GM18507 (cell line): Measurements from ENCODE around the gene CREB3L2.
"Not testable (repeated sequence)": the region's sequence is repeated elsewhere in the genome, so short reads cannot be mapped to it uniquely, and the experiment has no call there.

ENCODE experiments used
- DNase-seq: peaks from one replicate; pipeline ENCODE4 v3.0.0; 2011; ENCODE audit warnings: low read depth; ENCODE audit not compliant: insufficient read length; ENCODE audit errors: extremely low spot score
- FAIRE-seq: peaks from 2 replicates; lab custom pipeline; 2011; peaks lifted over from hg19 to GRCh38; lab: Jason Lieb, UNC

Gene CREB3L2

DNA sequence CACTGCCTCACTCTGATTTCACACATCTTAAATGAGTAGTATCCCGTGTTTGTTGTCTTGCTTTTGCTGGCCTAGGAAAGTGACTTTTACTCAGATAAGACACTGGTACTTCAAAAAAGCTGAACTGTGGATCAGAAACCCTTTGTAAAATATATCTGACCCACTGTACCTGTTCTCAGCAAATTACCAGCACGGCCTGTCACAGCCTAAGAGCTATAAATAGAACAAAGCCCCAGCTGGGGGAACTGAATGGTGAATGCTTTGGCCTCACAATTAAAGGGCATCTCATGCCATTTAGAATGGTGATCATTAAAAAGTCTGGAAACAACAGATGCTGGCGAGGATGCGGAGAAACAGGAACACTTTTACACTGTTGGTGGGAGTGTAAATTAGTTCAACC, 76.1 kb downstream of the CREB3L2 start:
- FAIRE-seq (no peak), DNase-seq (no peak)

DNA sequence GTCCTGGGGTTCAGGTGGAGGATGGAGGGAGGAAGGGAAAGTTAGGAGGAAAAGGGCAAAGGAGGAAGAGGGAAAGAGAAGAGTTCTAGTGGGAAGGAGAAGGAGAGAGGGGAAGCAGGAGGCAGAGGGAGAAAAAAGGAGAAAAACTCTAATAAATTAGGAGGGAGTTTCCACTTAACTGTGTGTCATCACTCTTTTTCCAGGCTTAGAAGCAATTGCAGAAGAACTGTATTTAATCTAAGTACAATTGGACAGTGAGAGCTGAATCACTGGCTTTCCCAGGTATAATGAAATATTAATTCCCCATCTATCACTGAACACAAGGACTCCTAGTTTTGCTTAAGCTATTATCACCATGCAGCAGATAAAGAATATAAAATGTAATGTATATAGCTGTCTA, 76.8 kb downstream of the CREB3L2 start:
- FAIRE-seq (no peak), DNase-seq (no peak)

DNA sequence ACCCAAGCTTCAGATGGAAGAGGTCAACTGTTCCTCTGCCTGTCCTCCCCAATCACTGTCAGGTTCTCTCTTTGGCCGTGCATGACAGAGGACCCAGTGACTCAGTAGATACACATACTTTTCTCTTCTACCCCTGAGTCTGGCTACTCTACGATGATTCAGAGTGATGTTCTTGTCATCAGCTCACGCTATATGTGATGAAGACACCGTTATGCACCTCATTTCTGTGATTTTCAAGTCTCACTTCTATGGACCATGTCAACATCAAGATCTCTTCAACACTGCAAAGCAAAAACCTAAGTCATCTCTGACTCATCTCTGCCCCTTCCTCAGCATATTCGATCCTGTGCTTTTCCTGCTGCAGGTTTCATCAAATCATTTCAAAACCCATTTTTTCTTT, 78.5 kb downstream of the CREB3L2 start:
- DNase-seq (no peak), FAIRE-seq (no peak)

DNA sequence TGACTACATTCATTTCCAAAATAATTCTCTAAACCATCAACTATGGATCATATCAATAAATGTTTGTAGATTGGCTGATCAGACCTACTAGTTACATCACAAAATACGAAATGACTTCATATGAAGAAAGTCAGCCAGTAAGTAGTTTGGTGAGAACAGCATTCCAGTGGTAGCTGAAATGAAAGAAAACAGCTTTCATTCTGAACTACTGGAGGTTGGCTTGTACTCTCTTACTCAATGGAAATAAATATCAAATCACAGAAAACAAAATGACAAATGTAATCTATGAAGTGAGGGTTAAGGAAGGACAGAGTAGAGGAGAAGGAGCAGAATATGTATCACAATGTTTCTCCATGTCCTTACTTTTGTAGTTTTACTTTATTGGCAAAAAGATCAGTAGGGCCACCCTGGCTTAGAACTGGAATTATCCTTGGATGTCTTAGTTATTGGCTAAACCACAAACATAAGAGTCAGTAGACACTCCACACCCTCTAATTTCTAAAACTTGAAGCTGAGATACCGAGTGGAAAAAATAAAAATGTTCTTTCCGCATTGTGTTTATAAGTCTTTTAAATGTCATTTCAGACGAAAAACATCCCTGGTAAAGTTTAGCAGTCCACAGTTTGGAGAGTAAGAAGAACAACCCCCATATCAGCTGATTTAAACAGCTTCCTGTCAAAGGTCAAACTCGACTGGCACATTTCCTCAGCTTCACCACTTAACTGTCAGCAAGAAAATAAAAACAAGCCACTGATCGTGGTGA, 81.1 kb downstream of the CREB3L2 start:
- DNase-seq (no peak), FAIRE-seq (no peak)

DNA sequence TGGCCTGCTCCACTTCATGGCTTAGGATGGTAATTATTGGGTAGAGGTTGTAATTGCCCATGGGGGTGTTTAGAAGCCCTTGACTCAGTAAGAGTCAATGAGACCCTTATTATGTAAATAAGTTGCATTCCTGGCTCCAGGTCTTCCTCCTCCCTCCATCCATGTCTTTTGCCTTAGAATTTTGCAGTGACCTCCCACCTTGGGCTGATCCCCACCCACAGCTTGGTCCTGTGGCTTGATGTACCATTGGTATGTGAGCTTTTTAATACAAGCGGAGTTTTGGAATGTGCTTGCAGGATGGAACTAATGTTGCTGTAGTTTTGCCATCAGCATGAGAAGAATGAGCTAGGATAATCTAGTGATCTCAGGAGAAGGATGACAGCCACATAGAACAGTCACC, 81.9 kb downstream of the CREB3L2 start:
- no peak for FAIRE-seq
- DNase-seq, result no peak

DNA sequence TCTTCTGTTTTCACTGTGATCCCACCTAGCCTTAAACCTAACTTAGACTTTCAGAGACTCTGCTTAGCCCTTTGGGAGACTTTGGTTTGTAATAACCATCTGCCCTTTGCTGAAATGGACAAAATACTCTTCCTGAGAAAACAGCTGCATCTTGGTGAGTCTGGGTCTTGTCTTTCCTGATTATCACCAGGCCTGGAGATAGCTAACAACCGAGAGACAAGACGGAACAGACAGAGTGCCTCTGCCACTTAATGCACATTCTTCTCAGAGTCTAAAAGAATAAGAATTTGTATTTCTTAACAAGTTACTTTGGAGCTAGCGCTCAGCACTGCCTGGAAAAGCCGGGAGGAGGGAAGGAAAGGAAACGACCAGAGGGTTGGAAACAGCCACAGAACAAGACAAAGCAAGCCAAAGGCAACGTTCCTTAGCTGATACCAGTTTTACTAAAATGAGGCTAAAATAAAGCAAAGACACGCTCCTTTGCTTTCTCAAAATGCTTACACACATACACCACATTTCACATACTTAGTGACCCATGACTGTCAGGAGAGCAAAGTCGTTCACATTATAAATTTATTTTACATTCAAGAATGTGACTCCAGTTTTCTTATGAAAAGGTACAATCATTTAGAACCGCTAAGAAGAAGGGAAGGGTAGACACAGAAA, 84.8 kb downstream of the CREB3L2 start:
- FAIRE-seq (no peak), DNase-seq (no peak)

DNA sequence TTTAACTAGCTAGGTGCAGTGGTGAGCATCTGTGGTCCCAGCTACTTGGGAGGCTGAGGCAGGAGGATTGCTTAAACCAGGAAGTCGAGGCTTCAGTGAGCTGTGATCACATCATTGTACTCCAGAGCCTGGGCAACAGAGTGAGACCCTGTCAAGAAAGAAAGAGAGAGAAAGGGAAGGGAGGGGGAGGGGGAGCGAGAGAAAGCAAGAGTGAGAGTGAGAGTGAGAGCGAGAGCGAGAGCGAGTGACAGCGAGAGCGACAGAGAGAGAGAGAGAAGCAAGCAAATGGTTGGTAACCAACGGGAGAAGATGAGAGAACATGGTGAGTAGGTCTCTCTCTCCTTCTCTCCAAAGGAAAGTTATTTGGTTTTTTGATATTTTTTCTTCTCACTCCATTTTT, 85.3 kb downstream of the CREB3L2 start:
- DNase-seq (no peak), FAIRE-seq (peak; percentile 57)

DNA sequence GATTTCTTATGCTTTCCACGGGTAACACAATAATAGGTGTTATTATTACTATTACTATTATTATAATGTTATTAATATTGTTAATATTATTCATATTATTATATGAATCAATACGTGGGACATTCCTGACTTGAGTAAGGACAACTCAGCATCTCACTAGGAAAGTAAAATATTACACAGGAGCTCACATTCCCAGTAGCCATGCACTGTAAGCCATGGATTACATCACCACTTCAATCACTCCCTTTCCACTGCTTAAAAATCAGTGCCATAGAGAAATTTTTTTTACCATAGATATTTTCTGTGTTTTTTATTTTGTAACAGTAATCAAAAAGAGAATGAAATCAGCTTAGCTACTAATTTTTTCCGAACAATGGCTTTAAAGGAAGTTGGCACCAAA, 86.6 kb downstream of the CREB3L2 start:
- no peak for DNase-seq
- no peak for FAIRE-seq

DNA sequence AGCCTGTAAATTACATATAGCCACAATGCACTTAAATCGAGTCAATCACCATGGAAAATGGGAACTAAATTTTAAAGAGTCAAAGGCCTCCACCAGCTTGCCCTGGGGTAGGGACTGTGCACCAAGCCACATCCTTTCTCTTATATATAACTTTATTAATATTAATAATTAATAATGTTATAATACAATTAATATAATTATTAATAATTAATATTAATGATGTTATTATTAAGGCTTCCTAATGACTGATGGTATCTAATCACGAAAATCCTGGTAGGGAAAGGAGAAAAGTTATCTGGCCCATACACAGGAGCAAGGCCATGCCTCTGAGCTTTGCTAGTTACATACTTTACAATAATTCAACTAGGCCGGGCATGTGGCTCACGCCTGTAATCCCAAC, 87.9 kb downstream of the CREB3L2 start:
- FAIRE-seq, result no peak
- DNase-seq, result no peak

DNA sequence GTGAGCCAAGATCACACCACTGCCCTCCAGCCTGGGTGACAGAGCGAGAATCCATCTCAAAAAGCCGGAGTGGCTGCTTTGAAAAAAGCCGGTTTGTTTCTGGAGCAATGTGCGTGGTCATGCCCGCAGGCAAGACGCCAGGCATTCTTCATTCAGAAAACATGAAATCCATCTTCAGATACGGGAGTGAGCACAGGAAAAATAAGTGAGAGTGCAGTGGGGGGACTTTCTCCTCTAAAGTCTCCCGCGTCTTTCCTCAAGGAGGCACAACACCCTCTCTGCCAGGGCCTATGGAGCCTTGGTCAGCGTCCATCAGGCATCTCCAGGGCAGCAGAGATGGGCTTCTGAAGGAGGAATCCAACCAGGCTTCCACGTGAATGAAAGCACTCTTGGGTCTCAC, 92.8 kb downstream of the CREB3L2 start:
- no peak for DNase-seq
- no peak for FAIRE-seq

DNA sequence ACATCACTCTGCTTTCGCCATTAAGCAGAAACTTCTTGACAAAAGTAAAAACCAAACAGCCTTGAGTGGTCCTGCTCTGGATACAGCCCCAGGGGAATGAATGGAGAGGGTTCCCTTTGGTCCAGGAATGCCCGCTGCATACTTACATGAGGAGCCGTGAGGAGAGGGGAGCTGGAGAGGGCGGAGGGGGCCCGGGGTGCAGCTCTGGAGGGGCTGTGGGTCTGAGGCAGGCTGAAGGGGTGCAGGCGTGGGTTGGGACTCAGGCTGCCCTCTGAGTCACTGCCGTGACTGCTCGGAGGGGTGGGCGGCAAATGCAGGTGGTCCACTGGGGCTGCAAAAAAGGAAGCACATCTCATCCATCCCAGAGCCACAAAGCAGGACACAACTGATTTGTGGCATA, 93.8 kb downstream of the CREB3L2 start:
- DNase-seq (no peak), FAIRE-seq (no peak)

DNA sequence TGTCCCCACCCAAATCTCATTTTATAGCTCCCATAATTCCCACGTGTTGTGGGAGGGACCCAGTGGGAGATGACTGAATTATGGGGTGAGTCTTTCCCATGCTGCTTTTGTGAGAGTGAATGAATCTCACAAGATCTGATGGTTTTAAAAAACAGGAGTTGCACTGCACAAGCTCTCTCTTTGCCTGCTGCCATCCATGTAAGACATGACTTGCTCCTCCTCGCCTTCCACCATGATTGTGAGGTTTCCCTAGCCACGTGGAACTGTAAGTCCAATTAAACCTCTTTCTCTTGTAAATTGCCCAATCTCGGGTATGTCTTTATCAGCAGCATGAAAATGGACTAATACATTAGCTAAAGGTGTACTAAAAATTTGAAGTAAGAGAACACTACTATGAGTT, 95.2 kb downstream of the CREB3L2 start:
- DNase-seq, FAIRE-seq: not testable (repeated sequence)

DNA sequence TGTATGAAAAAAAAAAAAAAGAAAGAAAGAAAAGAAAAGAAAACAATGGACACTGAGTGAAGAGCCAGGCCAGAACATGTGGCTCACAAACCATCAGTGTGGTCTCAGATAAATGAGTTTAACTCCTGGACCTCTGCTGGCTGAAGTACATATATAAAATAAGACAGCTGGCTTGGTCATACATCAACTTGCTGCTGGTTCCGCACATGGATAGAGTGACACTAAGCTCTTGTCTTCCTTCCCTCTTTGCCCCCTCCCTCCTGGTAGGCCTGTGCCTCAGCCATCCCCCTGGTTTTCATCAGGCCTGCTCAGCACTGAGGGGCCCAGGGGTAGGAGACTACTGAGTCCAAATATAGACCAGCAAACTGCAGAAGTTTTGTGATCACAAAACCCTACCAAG, 97.1 kb downstream of the CREB3L2 start:
- DNase-seq (no peak), FAIRE-seq (no peak)

DNA sequence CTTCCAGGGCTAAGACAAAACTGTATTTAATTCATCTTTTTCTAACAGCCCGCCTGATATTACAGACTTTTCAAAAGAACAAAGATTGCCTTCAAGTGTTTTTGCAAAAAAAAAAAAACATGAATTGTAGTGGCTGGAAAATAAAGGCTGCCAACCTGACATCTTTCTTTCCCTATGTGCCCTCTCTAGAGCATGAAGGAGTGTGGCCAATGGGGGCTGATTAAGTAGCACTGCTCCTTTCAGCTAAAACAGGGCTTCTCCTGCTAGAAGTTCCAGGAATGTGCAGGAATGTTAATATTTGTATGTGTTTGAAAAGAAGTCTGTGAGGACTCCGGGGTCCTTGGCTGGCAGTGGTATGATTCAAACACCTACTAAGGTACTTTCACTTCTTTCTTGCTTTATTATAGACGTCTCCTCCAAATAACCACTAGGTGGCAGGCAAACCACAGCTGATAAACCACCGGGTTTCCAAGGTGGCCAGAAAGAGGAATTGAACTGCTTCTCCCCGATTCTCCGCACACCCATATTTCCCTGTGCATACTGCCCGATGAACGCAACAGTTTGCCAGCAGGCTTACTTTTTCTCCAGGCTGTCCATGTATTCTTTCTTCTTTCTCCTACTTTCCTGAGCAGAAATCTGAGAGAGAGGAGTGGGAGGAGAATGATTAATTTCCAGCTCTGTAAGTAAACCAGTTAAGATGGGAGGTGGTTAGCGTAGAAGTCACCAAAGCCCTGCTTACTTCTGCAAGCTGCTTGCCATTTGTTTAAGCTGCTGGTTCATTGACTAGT, 98.3 kb downstream of the CREB3L2 start:
- DNase-seq, result peak; percentile 58
- peak; percentile 86 for FAIRE-seq

DNA sequence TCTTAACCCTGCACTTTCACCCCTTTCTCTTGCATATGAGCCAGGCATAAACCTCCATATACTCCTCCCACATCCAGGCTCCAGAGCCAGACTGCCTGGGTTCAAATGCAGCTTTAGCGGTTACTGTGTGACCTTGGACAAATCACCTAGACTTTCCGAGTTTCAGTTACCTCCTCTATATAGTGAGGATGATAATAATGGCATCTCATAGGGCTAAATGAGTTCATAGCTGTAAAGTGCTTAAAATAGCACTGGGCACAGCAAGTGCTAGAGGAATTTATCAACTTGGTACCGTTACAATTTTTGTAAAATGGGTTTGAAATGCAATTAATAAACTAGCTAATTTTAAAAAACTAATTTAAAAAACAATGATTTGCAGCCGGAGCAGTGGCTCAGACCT, 101.7 kb downstream of the CREB3L2 start:
- FAIRE-seq, result no peak
- no peak for DNase-seq

DNA sequence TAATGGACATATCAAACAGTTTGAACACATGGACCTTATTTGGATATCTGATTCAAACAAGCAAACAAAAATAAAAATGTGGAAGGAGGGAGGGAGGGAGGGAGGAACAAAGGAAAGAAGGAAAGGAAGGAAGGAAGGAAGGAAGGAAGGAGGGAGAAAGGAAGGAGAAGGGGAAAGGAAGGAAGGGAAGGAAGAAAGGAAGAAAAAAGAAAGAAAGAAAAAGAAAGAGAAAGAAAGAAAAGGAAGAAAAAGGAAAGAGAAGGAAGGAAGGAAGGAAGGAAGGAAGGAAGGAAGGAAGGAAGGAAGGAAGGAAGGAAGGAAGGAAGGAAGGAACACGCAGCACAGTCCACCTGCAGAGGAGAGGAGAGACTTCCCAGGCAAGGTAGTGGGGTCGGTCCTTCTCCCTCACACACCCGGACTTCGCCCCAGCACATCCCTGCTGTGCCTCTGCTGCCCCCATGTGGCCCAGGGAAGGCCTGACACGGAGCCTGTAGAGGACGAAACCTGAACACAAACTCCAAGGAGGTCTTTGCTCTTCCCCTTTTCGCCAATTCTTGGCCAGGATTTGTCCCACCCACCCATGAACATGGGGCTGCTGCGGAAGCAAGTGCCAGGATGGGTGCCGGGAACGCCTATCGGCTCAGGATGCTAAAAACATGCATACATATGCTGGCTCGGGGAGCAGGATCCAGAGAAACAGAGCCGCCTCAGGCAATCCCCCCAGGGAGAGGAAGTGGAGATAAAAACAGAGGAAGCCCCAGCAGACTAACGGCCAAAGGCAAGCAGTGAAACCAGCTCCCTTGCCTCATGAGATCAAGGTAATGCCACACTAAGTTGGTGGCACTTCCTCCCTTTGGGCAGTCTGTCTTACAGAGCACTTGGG, 102.8 kb downstream of the CREB3L2 start:
- DNase-seq (peak; percentile 52), FAIRE-seq (peak; percentile 86)

DNA sequence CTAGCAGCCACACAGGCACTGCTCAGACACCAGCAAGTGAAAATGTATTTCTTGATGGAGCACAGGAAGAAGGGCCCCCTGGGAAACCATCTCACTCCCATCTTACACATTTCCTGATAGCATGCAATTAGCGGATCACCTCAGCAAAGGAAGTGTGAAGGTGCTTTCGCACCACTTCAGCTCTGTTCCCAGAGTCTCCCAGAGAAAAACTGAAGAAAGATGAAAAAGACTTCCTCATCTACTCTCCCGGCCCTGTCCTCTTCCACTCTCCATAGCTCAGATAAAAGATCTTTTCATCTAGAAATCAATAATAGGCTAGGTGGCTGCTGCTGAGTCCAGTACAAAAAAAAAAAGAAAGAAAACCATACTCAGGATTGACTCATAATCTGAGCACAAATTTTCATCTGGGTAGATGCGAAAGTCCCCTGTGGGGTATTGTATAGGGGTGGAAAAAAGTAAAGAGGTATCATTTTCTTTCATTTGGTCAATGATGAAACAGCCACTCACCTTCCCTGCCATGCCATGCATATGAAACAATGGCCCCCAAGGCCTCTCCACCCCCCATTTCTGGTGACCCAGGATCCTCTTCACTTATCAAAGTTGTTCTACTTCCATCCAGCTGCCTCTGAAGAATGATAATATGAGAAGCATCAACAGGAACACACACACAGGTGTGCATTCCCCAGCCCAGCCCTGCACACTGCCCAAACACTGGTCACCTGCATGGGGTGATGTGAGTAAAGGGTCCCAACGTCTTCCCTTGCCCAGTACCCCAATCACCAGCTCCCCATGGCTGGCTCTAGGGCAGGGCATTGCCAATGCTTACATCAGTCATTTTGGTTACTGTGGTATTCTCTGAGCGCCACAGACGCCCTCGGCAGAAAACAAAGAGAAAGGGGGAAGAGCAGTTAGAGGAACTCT, 106.3 kb downstream of the CREB3L2 start:
- FAIRE-seq, result peak; percentile 63
- no peak for DNase-seq

DNA sequence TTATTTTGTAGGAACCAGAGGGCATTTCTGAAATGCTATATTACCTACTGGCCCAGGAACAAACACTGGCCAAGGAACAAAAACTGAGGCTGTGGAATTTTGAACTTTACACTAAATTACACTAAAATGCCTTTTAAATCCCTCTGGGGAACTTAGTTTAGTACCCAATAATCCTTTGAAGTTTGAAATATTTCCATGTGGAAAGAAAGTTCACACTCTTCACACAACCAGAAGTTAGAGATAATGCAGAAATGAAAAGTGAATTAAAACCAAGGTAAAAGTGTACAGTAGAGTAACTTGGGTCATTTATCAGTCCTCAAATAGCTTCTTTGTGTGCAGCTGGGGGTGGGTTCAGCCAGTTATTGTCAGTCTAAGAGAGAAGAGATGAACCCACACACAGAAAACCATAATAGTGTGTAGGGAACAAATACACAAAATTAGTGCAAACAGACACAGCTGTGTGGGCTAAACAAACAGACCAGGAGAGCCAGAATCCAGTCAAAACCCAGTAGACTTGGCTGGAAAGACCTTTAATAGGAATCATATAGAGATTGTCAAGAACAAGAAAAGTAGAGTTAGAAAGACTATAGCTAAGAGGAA, 108.6 kb downstream of the CREB3L2 start:
- no peak for FAIRE-seq

More for the DNA sequence above, 108.6 kb downstream of the CREB3L2 start:
- DNase-seq, result no peak
